Lung (tissue), 12 donors: ENCODE results near the gene EPHB2. TPM values are rescaled to one million over a fixed set of nuclear protein-coding genes. Genes with fewer than 3 reads are reported as not detected.

Experiments used
- ATAC-seq: fragments of 200-7000 bp; cut with Tn5 transposase; one replicate; pipeline ENCODE4 v1.9.1; 2020; ENCODE audit warnings: moderate number of reproducible peaks; ENCODE audit not compliant: insufficient read depth, low FRiP score
- DNase-seq, 3 donors: peaks; one replicate each; pipeline ENCODE4 v3.0.0-alpha.2; 2013 to 2017
- H3K27ac ChIP-seq, 2 donors: one replicate each; pipeline ENCODE4 v1.5.1; 2013; ENCODE audit warnings: mild to moderate bottlenecking in 2 of 2, moderate library complexity in 2 of 2, control low read depth in 1 of 2, inconsistent platforms in 1 of 2, low read depth in 1 of 2, low read length in 1 of 2
- H3K27me3 ChIP-seq, 3 donors: one replicate each; pipeline ENCODE4 v1.5.1; 2013; ENCODE audit warnings: low read length in 2 of 3; ENCODE audit not compliant: control insufficient read depth in 3 of 3, insufficient read depth in 3 of 3
- H3K36me3 ChIP-seq, 4 donors: one replicate each; pipeline ENCODE4 v1.5.1; 2013; ENCODE audit warnings: low read length in 4 of 4, mild to moderate bottlenecking in 1 of 4, moderate library complexity in 1 of 4; ENCODE audit not compliant: control insufficient read depth in 4 of 4, insufficient read depth in 4 of 4
- H3K4me1 ChIP-seq, 5 donors: one replicate each; pipeline ENCODE4 v1.5.1; 2013; ENCODE audit warnings: low read length in 5 of 5, mild to moderate bottlenecking in 2 of 5, moderate library complexity in 1 of 5; ENCODE audit not compliant: control insufficient read depth in 5 of 5, insufficient read depth in 5 of 5
- H3K4me3 ChIP-seq: one replicate; pipeline ENCODE4 v1.5.1; 2013; ENCODE audit warnings: mild to moderate bottlenecking, control low read depth, moderate library complexity
- H3K9ac ChIP-seq, 2 donors: one replicate each; pipeline ENCODE4 v1.5.1; 2013; ENCODE audit warnings: low read length in 2 of 2, control low read depth in 1 of 2; ENCODE audit not compliant: insufficient read depth in 1 of 2
- H3K9me3 ChIP-seq, 4 donors: one replicate each; pipeline ENCODE4 v1.5.1; 2013; ENCODE audit warnings: low read length in 3 of 4, mild to moderate bottlenecking in 1 of 4, moderate library complexity in 1 of 4; ENCODE audit not compliant: control insufficient read depth in 4 of 4, insufficient read depth in 3 of 4
- WGBS, 2 donors: extraction: QIAGEN DNeasy Blood & Tissue Kit; methylation state at CpG; one replicate each; pipeline ENCODE4 v1.1.7; 2013; 5-methylcytosine and 5-hydroxymethylcytosine counted together
- polyA plus RNA-seq, 2 donors: library from polyadenylated mRNA; stranded (reverse); fragments of 200-250 nt; gene quantifications; one replicate each; pipeline ENCODE4 v1.2.1, GENCODE V29; 2013
- total RNA-seq, 2 donors: library from RNA; depleted of rRNA in 1 of 2; stranded (reverse); fragments of >200 nt in 1 of 2; gene quantifications; one replicate each; pipeline ENCODE4 v1.2.1, GENCODE V29; 2014 to 2021
- TF ChIP-seq, protein P1 (sequence below): IDR thresholded peaks from 2 replicates; pipeline ENCODE4 v1.5.1; 2012; ENCODE audit warnings: mild to moderate bottlenecking; ENCODE audit errors: control extremely low read depth, extremely low read depth
- donor health status: control.
- donor health status: control.
- donor health status: Bipolar disorder and iron deficiency.
- donor health status: healthy.
- donor health status: DM: yes; HTN: yes; CAD: no.

Gene EPHB2
- total and polyA plus RNA-seq, 4 donors = 1.2 to 8.5 (median 5.8) TPM

- H3K36me3 ChIP-seq = no peaks in the 10 kb centered on the region
- H3K4me3 ChIP-seq = no peak overlapping the region
- 72 to 78% methylated on average over 14 of the region's 14 CpGs for WGBS, 2 donors
- DNase-seq = no peak
- H3K9me3 ChIP-seq = no peaks in the 10 kb centered on the region
- TF ChIP-seq, protein P1, sequence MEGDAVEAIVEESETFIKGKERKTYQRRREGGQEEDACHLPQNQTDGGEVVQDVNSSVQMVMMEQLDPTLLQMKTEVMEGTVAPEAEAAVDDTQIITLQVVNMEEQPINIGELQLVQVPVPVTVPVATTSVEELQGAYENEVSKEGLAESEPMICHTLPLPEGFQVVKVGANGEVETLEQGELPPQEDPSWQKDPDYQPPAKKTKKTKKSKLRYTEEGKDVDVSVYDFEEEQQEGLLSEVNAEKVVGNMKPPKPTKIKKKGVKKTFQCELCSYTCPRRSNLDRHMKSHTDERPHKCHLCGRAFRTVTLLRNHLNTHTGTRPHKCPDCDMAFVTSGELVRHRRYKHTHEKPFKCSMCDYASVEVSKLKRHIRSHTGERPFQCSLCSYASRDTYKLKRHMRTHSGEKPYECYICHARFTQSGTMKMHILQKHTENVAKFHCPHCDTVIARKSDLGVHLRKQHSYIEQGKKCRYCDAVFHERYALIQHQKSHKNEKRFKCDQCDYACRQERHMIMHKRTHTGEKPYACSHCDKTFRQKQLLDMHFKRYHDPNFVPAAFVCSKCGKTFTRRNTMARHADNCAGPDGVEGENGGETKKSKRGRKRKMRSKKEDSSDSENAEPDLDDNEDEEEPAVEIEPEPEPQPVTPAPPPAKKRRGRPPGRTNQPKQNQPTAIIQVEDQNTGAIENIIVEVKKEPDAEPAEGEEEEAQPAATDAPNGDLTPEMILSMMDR = no peak
- no peak overlapping the region for H3K9ac ChIP-seq
- no peaks in the 10 kb centered on the region for H3K27me3 ChIP-seq
- H3K27ac ChIP-seq = no peak overlapping the region
- no peaks in the 10 kb centered on the region for H3K4me1 ChIP-seq
- ATAC-seq = no peak
Observed at GRCh38 chr1:22699681-22700520, 10.7 kb upstream of the EPHB2 start.

- no peaks in the 10 kb centered on the region for H3K27me3 ChIP-seq
- no peaks in the 10 kb centered on the region for H3K4me1 ChIP-seq
- no peak for DNase-seq
- 57 to 61% methylated on average over 12 of the region's 12 CpGs for WGBS, 2 donors
- no peak for ATAC-seq
- TF ChIP-seq, protein P1 = no peak
- no peak overlapping the region for H3K27ac ChIP-seq
- H3K36me3 ChIP-seq = no peaks in the 10 kb centered on the region
- no peak overlapping the region for H3K9ac ChIP-seq
- no peak overlapping the region for H3K4me3 ChIP-seq
- no peaks in the 10 kb centered on the region for H3K9me3 ChIP-seq
Observed at GRCh38 chr1:22702296-22703085, 8.1 kb upstream of the EPHB2 start.

GRCh38 chr1:22704440-22705067 is 6.1 kb upstream of the EPHB2 start:
- WGBS, 2 donors = 70 to 74% methylated on average over 2 of the region's 2 CpGs
- Histone ChIP-seq H3K27me3 (no peaks in the 10 kb centered on the region), H3K4me1 (peaks cover 0 to 2% (median 0%) of the 10 kb centered on the region in 5 donors), H3K36me3 (no peaks in the 10 kb centered on the region), H3K9me3 (no peaks in the 10 kb centered on the region), H3K4me3 (no peak overlapping the region), H3K9ac (no peak overlapping the region), H3K27ac (no peak overlapping the region)
- TF ChIP-seq, protein P1 = peak; percentile 69
- ATAC-seq (peak; percentile 79), DNase-seq (peak; percentile 83 to 87 (median 84))
